Measurements from ENCODE around the gene KLF18.

The KLF18 gene

DNA sequence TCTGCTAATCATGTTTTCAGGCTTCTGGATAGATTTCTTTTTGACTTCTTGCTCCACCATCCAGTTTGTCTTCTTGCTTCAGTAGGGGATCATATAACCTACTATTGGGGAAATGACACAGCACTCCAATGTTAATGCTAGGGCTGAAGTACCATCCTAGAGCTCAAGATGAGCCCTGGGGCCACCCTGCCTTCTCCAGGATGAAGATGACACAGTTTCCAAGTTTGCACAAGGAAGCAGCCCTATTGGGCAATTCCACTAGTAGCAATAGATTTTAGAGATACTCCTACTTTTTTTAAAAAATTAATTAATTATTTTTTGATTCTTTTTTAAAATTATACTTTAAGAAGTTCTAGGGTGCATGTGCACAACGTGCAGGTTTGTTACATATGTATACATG is 11.3 kb upstream of the KLF18 start:
- H3K23ac ChIP-seq (ENCODE audit: low read depth, low read length, poor library complexity), result no peak overlapping the region
- WGBS, 2 donors (ENCODE audit: extremely low coverage in 2 of 2, insufficient read length in 2 of 2, insufficient replicate concordance in 1 of 2), result no CpG with 5 or more reads among the region's 1 CpG
- no peak overlapping the region for H3K9ac ChIP-seq (ENCODE audit: low read depth, low read length, poor library complexity)
- H3K4me2 ChIP-seq (ENCODE audit: insufficient read depth, low read length, poor library complexity, severe bottlenecking), result no peak overlapping the region
- no peak overlapping the region for H3K18ac ChIP-seq (ENCODE audit: low read length)
- no peak overlapping the region for H3K4ac ChIP-seq (ENCODE audit: low read length)
- H3K9me3 ChIP-seq (replicated peaks in 1 of 2; ENCODE audit: control insufficient read depth in 2 of 2, insufficient read depth in 1 of 2, low read depth in 1 of 2, low read length in 2 of 2), result no peaks in the 10 kb centered on the region
- H2AK5ac ChIP-seq (ENCODE audit: low read depth, low read length), result no peak overlapping the region
- no peak overlapping the region for H3K4me3 ChIP-seq (ENCODE audit: low read length in 2 of 2)
- H2BK15ac ChIP-seq (ENCODE audit: low read length), result no peak overlapping the region
- no peaks in the 10 kb centered on the region for H3K36me3 ChIP-seq (replicated peaks in 1 of 2; ENCODE audit: control insufficient read depth in 2 of 2, insufficient read depth in 2 of 2, low read length in 2 of 2)
- H3K27ac ChIP-seq (replicated peaks; ENCODE audit: low read length), result no peak overlapping the region
- H4K8ac ChIP-seq (ENCODE audit: low read depth, low read length), result no peak overlapping the region
- no peak overlapping the region for H4K91ac ChIP-seq (ENCODE audit: low read depth, low read length, poor library complexity)
- no peak overlapping the region for H2BK12ac ChIP-seq (ENCODE audit: low read length)
- H3K27me3 ChIP-seq (ENCODE audit: control insufficient read depth in 3 of 3, insufficient read depth in 3 of 3, low read depth in 1 of 3, low read length in 3 of 3), result peaks cover 0 to 21% (median 0%) of the 10 kb centered on the region in 3 experiments
- H3K4me1 ChIP-seq (ENCODE audit: control insufficient read depth in 2 of 2, insufficient read depth in 1 of 2, low read depth in 1 of 2, low read length in 2 of 2), result no peaks in the 10 kb centered on the region
- no peak overlapping the region for H3K14ac ChIP-seq (ENCODE audit: low read length)
- no peak overlapping the region for H2BK120ac ChIP-seq (ENCODE audit: low read depth, low read length)
- H3K79me1 ChIP-seq (ENCODE audit: low read depth, low read length), result no peaks in the 10 kb centered on the region
- no peak overlapping the region for H2BK5ac ChIP-seq (ENCODE audit: low read length)
- no peak overlapping the region for H2AFZ ChIP-seq (ENCODE audit: low read length)
- DNase-seq (ENCODE audit: low spot score), result no peak

DNA sequence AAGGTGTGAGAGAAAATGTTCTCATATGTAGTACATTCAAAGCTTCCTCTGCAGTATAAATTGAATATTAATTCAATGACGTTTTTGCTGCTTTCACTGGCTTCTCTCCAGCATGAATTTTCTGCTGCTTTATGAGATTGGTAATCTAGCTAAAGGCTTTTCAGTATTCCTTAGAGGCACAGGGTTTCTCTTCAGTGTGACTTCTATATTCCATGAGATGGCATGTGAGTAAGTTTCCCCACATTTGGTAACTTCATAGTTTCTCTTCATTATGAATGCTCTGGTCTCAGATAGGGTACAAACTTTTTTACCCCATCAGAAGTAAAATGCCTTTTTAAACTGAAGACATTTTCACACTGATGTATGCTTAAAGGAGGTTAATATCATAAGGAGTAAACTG is 10.4 kb upstream of the KLF18 start:
- H3K4me2 ChIP-seq (ENCODE audit: insufficient read depth, low read length, poor library complexity, severe bottlenecking), result no peak overlapping the region
- H3K18ac ChIP-seq (ENCODE audit: low read length), result no peak overlapping the region
- no peak overlapping the region for H3K23ac ChIP-seq (ENCODE audit: low read depth, low read length, poor library complexity)
- H3K4me1 ChIP-seq (ENCODE audit: control insufficient read depth in 2 of 2, insufficient read depth in 1 of 2, low read depth in 1 of 2, low read length in 2 of 2), result no peaks in the 10 kb centered on the region
- H3K4ac ChIP-seq (ENCODE audit: low read length), result no peak overlapping the region
- no peak overlapping the region for H4K91ac ChIP-seq (ENCODE audit: low read depth, low read length, poor library complexity)
- H2AK5ac ChIP-seq (ENCODE audit: low read depth, low read length), result no peak overlapping the region
- H3K27me3 ChIP-seq (ENCODE audit: control insufficient read depth in 3 of 3, insufficient read depth in 3 of 3, low read depth in 1 of 3, low read length in 3 of 3), result peaks cover 0 to 21% (median 0%) of the 10 kb centered on the region in 3 experiments
- H2BK5ac ChIP-seq (ENCODE audit: low read length), result no peak overlapping the region
- DNase-seq (ENCODE audit: low spot score), result no peak
- H3K14ac ChIP-seq (ENCODE audit: low read length), result no peak overlapping the region
- no peak overlapping the region for H2BK120ac ChIP-seq (ENCODE audit: low read depth, low read length)
- no peak overlapping the region for H2BK12ac ChIP-seq (ENCODE audit: low read length)
- no peak overlapping the region for H3K9ac ChIP-seq (ENCODE audit: low read depth, low read length, poor library complexity)
- H3K36me3 ChIP-seq (replicated peaks in 1 of 2; ENCODE audit: control insufficient read depth in 2 of 2, insufficient read depth in 2 of 2, low read length in 2 of 2), result no peaks in the 10 kb centered on the region
- H2AFZ ChIP-seq (ENCODE audit: low read length), result no peak overlapping the region
- H3K9me3 ChIP-seq (replicated peaks in 1 of 2; ENCODE audit: control insufficient read depth in 2 of 2, insufficient read depth in 1 of 2, low read depth in 1 of 2, low read length in 2 of 2), result no peaks in the 10 kb centered on the region
- no peak overlapping the region for H2BK15ac ChIP-seq (ENCODE audit: low read length)
- no CpG with 5 or more reads among the region's 1 CpG for WGBS, 2 donors (ENCODE audit: extremely low coverage in 2 of 2, insufficient read length in 2 of 2, insufficient replicate concordance in 1 of 2)
- H4K8ac ChIP-seq (ENCODE audit: low read depth, low read length), result no peak overlapping the region
- H3K79me1 ChIP-seq (ENCODE audit: low read depth, low read length), result no peaks in the 10 kb centered on the region
- H3K4me3 ChIP-seq (ENCODE audit: low read length in 2 of 2), result no peak overlapping the region
- no peak overlapping the region for H3K27ac ChIP-seq (replicated peaks; ENCODE audit: low read length)

DNA sequence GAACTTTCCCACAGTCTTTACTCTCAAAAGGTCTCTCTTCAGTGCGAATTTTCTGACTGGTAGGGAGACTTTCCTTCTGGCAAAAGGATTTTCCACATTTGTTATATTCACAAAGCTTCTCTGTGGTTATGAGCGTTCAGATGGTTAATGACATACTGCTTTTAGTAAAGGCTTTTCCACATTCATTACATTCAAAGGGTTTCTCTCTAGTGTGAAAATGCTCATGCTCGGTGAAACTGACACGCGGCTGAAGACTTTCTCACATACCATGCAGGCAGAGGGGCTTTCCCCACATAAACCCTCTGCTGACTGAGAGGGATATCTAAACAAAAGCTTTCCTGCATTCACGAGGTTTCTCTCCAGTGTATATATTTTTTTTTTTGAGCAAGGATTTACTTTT is 9.9 kb upstream of the KLF18 start:
- Histone ChIP-seq H3K18ac (ENCODE audit: low read length) (no peak overlapping the region), H3K9ac (ENCODE audit: low read depth, low read length, poor library complexity) (no peak overlapping the region), H3K79me1 (ENCODE audit: low read depth, low read length) (no peaks in the 10 kb centered on the region), H3K27ac (replicated peaks; ENCODE audit: low read length) (no peak overlapping the region), H3K4me3 (ENCODE audit: low read length in 2 of 2) (no peak overlapping the region), H2BK12ac (ENCODE audit: low read length) (no peak overlapping the region), H3K27me3 (ENCODE audit: control insufficient read depth in 3 of 3, insufficient read depth in 3 of 3, low read depth in 1 of 3, low read length in 3 of 3) (peaks cover 0 to 21% (median 0%) of the 10 kb centered on the region in 3 experiments), H3K9me3 (replicated peaks in 1 of 2; ENCODE audit: control insufficient read depth in 2 of 2, insufficient read depth in 1 of 2, low read depth in 1 of 2, low read length in 2 of 2) (no peaks in the 10 kb centered on the region), H2BK120ac (ENCODE audit: low read depth, low read length) (no peak overlapping the region), H3K4me2 (ENCODE audit: insufficient read depth, low read length, poor library complexity, severe bottlenecking) (no peak overlapping the region), H2BK15ac (ENCODE audit: low read length) (no peak overlapping the region), H3K36me3 (replicated peaks in 1 of 2; ENCODE audit: control insufficient read depth in 2 of 2, insufficient read depth in 2 of 2, low read length in 2 of 2) (no peaks in the 10 kb centered on the region), H2AK5ac (ENCODE audit: low read depth, low read length) (no peak overlapping the region), H4K8ac (ENCODE audit: low read depth, low read length) (no peak overlapping the region), H3K14ac (ENCODE audit: low read length) (no peak overlapping the region), H3K4me1 (ENCODE audit: control insufficient read depth in 2 of 2, insufficient read depth in 1 of 2, low read depth in 1 of 2, low read length in 2 of 2) (no peaks in the 10 kb centered on the region), H3K4ac (ENCODE audit: low read length) (no peak overlapping the region), H2BK5ac (ENCODE audit: low read length) (no peak overlapping the region), H4K91ac (ENCODE audit: low read depth, low read length, poor library complexity) (no peak overlapping the region), H2AFZ (ENCODE audit: low read length) (no peak overlapping the region), H3K23ac (ENCODE audit: low read depth, low read length, poor library complexity) (no peak overlapping the region)
- no CpG with 5 or more reads among the region's 6 CpGs for WGBS, 2 donors (ENCODE audit: extremely low coverage in 2 of 2, insufficient read length in 2 of 2, insufficient replicate concordance in 1 of 2)
- DNase-seq (ENCODE audit: low spot score), result no peak

DNA sequence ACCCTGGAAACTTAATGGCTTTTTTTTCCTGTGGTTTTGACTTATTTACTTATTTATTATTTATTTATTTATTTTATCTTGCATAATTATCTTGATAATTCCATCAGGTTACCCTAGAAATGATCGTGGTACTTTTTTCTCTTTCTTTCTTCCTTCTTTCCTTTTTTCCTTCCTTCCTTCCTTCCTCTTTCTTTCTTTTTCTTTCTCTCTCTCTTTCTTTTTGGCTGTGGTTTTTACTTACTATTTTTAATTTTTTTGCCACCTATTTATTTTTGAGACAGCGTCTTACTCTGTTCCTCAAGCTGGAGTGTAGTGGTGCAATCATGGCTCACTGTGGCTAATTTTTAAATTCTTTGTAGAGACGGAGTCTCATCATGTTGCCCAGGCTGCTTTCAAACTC is 6.2 kb upstream of the KLF18 start:
- no peak overlapping the region for H3K23ac ChIP-seq (ENCODE audit: low read depth, low read length, poor library complexity)
- no peak overlapping the region for H3K9ac ChIP-seq (ENCODE audit: low read depth, low read length, poor library complexity)
- H3K18ac ChIP-seq (ENCODE audit: low read length), result no peak overlapping the region
- H4K91ac ChIP-seq (ENCODE audit: low read depth, low read length, poor library complexity), result no peak overlapping the region
- H3K27me3 ChIP-seq (ENCODE audit: control insufficient read depth in 3 of 3, insufficient read depth in 3 of 3, low read depth in 1 of 3, low read length in 3 of 3), result peaks cover 0 to 19% (median 0%) of the 10 kb centered on the region in 3 experiments
- H3K27ac ChIP-seq (replicated peaks; ENCODE audit: low read length), result no peak overlapping the region
- no peak overlapping the region for H4K8ac ChIP-seq (ENCODE audit: low read depth, low read length)
- no peak overlapping the region for H2BK12ac ChIP-seq (ENCODE audit: low read length)
- WGBS, 2 donors (ENCODE audit: extremely low coverage in 2 of 2, insufficient read length in 2 of 2, insufficient replicate concordance in 1 of 2), result no CpG with 5 or more reads among the region's 3 CpGs
- no peak overlapping the region for H3K4ac ChIP-seq (ENCODE audit: low read length)
- no peak overlapping the region for H2BK120ac ChIP-seq (ENCODE audit: low read depth, low read length)
- H3K9me3 ChIP-seq (replicated peaks in 1 of 2; ENCODE audit: control insufficient read depth in 2 of 2, insufficient read depth in 1 of 2, low read depth in 1 of 2, low read length in 2 of 2), result peaks cover 0 to 4% of the 10 kb centered on the region in 2 donors
- no peak overlapping the region for H2BK5ac ChIP-seq (ENCODE audit: low read length)
- no peak overlapping the region for H3K14ac ChIP-seq (ENCODE audit: low read length)
- H3K4me1 ChIP-seq (ENCODE audit: control insufficient read depth in 2 of 2, insufficient read depth in 1 of 2, low read depth in 1 of 2, low read length in 2 of 2), result no peaks in the 10 kb centered on the region
- H3K36me3 ChIP-seq (replicated peaks in 1 of 2; ENCODE audit: control insufficient read depth in 2 of 2, insufficient read depth in 2 of 2, low read length in 2 of 2), result no peaks in the 10 kb centered on the region
- no peak overlapping the region for H3K4me3 ChIP-seq (ENCODE audit: low read length in 2 of 2)
- H2AFZ ChIP-seq (ENCODE audit: low read length), result no peak overlapping the region
- no peak overlapping the region for H2AK5ac ChIP-seq (ENCODE audit: low read depth, low read length)
- no peak for DNase-seq (ENCODE audit: low spot score)
- no peak overlapping the region for H3K4me2 ChIP-seq (ENCODE audit: insufficient read depth, low read length, poor library complexity, severe bottlenecking)
- H2BK15ac ChIP-seq (ENCODE audit: low read length), result no peak overlapping the region
- no peaks in the 10 kb centered on the region for H3K79me1 ChIP-seq (ENCODE audit: low read depth, low read length)
